ENCODE data around the gene SLC7A9.
"Not testable (repeated sequence)": the region's sequence is repeated elsewhere in the genome, so short reads cannot be mapped to it uniquely, and the experiment has no call there.

The SLC7A9 gene

DNA sequence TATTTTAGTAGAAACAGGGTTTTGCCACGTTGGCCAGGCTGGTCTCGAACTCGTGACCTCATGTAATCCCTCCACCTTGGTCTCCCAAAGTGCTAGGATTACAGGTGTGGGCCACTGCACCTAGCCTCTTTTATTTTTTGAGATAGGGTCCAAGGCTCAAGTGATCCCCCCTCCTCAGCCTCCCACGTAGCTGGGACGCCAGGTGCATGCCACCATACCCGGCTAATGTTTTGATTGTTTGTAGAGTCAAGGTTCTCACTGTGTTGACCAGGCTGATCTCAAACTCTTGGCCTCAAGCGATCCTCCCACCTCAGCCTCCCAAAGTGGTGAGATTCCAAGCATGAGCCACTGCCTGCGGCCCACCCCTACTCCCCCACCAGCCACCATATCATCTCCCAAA is 6.3 kb downstream of the SLC7A9 start:
- DNase-seq = no peak

DNA sequence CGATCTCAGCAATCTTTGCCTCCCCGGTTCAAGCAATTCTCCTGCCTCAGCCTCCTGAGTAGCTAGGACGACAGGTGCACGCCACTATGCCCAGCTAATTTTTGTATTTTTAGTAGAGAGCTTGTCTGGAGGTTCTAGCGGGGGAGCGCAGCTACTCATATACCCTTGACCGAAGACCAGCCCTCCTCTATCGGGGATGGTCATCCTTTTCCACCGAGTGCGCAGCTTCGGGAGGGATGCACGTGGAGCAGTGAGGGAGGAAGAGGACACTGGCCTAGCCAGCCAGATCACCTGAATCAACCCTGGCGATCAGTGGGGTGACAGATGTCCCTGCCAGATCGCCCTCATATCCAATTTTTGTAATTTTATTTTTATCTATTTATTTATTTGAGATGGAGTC is 6.8 kb downstream of the SLC7A9 start:
- DNase-seq = no peak

DNA sequence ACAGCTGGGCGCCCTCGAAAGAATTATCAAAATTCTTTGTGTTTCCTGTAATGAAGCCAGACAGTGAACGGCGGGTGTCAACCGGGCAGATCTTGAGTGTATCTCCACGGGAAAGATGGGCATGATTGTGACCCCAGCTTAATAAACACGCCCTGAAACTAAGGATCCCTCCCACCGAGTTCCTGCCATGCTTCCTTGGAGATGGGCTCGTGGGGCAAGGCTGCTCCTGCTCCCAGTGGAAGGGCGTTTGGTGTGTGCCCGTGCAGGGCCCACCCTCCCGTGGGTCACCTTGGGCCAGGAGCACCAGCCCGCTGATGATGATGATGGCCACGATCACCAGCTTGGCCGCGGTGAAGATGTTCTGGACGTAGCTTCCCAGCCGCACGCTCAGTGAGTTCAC is 7.4 kb downstream of the SLC7A9 start:
- DNase-seq = no peak

DNA sequence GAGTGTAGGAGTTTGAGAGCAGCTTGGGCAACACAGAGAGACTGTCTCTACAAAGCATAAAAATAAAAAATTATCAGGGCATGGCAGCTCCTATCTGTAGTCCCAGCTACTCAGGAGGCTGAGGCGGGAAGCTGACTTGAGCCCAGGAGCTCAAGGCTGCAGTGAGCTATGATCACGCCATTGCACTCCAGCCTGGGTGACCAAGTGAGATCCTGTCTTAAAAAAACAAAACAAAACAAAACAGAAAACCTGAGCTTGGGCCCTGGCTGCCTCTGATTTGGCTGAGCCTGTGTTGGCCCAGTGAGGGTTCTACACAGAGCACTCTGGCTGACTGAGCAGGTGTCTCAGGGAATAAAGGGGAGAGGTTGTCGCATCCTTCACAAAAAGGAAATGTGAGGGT is 8.0 kb downstream of the SLC7A9 start:
- no peak for DNase-seq

DNA sequence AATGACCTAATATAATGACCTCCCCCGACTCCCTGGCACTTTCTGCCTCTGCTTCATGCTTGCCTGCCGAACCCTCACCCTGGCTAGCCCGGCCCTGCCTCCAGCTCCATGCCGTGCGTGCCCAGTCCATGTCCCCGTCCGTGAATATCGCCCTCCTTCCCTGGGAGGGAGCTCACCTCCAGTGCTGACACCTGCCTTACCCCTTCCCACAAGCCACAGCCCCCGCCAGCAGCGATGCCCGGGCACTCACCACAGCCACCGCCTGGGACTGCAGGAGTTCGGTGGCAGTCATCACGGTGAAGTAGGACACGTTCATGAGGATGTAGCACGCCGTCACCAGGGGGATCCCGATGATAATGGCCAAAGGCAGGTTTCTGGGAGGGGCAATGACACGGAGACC is 10.0 kb downstream of the SLC7A9 start:
- no peak for DNase-seq

DNA sequence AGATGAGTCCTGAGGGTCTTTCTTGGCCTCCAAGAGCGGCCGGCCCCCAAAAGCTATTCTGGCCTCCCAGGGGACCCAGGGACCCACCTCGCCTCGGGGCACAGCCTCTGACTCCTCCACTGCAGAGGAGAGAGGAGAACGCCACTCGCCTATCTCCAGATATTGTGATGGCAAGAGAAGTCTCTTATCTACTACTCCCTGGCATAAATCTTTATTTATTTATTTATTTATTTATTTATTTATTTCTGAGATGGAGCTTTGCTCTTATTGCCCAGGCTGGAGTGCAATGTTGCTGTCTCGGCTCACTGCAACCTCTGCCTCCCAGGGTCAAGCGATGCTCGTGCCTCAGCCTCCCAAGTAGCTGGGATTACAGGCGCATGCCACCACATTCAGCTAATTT is 11.0 kb downstream of the SLC7A9 start:
- DNase-seq = no peak

DNA sequence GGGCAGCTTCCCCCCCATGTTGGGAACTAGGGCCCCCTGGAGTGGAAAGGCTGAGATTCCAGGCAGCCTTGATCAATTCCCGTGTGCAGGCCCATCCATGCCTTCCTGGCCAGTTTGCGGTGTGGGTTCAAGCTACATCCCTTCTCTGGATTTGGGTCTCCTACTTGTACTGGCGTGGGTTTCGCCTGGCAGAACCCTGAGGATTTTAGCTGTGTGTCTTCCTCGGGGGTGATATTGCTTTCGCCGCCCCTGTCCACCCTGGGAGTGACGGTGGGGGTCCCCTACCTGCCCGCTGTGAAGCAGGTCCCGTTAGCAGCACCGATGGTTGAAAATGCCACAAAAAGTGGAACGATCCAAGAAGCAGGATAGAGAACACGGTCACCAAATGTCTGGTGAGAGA is 11.4 kb downstream of the SLC7A9 start:
- DNase-seq = no peak

DNA sequence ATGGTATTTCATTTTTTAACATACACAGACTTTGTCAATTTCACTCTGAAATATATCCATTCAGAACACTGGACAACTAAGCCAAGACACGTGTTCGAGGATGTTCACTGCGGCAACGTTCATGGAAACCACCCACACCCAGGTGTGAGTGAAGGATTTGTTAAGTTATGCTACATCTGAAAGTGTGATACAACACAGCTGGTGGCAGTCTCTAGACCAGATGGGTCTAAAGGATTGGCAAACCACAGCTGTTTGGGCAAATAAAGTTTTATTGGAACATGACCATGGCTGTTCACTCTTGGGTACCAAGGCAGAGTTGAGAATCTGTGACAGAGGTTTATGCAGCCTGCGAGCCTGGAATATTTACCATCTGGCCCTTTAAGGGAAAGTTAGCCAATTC is 12.0 kb downstream of the SLC7A9 start:
- DNase-seq = no peak

DNA sequence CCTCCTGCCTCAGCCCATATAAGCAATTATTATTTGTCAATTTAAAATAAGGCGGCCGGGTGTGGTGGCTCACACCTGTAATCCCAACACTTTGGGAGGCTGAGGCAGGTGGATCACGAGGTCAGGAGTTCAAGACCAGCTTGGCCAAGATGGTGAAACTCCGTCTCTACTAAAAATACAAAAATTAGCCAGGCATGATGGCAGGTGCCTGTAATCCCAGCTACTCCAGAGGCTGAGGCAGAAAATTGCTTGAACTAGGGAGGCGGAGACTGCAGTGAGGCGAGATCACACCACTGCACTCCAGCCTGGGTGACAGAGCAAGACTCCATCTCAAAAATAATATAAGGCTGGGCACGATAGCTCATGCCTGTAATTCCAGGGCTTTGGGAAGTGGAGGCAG is 12.7 kb downstream of the SLC7A9 start:
- DNase-seq = not testable (repeated sequence)

DNA sequence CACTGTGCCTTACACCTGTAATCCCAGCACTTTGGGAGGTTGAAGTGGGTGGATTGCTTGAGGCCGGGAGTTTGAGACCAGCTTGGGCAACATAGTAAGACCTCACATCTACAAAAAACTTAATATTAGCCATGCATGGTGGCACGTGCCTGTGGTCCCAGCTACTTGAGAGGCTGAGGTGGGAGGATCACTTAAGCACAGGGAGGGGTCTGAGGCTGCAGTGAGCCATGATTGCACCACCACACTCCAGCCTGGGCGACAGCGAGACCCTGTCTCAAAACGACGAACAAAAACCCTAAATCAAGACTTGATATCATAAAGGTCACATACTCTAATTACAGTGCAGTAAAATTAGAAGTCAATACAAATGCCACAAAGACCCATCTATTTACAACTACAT is 17.4 kb downstream of the SLC7A9 start:
- DNase-seq = no peak

DNA sequence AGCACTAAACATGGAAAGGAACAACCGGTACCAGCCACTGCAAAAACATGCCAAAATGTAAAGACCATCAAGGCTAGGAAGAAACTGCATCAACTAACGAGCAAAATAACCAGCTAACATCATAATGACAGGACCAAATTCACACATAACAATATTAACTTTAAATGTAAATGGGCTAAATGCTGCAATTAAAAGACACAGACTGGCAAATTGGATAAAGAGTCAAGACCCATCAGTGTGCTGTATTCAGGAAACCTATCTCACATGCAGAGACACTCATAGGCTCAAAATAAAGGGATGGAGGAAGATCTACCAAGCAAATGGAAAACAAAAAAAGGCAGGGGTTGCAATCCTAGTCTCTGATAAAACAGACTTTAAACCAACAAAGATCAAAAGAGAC is 21.5 kb downstream of the SLC7A9 start:
- DNase-seq = not testable (repeated sequence)

DNA sequence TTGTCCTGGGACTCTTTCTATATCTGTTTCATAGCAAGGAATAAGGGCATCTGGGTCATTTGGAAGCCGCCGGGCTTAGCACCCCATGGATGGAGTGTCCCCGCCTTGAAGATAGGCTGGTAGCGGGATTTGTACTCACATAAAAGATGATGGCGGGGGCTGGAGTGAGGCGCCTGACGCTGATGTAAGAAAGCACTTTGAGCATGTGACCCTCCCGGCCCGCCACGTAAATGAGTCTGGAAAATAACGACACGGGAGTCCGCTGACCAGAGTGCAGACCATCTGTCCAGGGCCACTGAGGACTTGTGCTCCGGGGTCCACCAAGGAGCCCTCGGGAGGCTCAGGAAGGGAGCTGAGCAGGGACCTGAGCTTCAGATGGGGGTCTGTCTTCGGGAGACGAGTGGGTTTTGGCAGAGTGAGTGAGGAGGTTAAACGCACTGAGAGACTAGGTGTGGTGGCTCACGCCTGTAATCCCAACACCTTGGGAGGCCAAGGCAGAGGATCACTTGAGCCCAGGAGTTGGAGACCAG is 25.8 kb downstream of the SLC7A9 start:
- DNase-seq = no peak

DNA sequence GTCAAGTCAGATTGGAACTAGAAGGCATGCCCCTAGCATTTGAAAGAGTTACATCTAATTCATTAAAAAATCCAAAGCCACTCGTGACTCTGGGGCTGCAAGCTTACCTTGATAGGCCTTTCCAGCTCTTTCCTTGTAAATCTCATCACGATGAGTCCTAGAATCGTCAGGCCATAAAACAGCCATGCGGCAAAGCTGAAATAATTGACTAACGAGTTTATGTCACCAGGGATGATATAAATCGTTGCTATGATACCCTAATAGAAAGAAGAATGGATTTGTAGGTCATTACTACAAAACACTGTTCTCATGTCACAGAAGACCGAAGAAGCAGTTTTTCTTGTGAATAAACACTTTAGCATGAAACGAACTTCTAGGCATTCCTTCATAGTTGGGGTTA is 27.5 kb downstream of the SLC7A9 start:
- DNase-seq = no peak

DNA sequence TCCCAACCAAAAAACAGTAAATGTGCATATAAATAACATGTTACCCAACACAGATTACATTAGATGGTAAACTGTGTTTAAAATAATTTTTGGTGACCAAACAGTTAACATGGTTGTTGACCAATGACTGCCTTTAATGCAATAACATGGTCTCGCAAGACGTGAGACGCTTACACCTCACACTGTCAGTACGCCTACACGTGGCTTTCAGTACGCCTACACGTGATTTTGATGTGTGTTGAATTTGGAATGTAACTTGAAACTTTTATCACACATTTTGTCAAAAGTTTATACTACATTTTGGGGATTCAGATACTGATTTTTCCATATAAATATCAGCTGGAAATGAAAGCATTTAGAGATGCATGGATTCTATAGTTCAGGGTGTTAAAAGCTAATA is 32.0 kb downstream of the SLC7A9 start:
- DNase-seq = no peak

DNA sequence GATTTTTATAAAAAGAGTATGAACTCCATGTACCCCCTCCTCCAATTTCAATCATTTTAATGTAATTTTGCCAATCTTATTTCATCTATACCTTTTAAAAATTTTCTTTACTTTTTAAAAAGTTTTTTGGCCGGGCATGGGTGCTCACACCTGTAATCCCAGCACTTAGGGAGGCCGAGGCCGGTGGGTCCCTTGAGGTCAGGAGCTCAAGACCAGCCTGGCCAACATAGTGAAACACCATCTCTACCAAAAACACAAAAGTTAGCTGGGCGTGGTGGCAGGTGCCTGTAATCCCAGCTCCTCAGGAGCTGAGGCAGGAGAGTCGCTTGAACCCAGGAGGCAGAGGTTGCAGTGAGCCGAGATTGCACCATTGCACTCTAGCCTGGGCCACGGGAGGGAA is 36.2 kb downstream of the SLC7A9 start:
- DNase-seq = not testable (repeated sequence)

DNA sequence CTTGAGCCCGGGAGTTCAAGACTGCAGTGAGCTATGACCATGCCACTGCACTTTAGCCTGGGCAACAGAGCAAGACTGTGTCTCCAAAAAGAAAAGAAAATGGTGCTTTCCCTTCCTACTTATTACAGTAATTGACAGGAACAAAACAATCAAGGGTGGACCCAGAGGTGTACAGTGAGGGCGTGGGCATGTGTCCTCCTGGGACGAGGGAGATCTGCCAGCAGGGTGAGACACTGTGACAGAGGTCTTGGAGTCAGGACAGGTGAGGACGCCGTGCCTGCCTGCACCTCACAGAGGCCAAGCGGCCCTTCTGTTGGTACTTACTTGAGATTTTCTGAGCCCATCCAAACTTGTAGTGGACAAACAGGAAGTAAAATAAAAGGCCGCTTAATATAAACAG is 36.7 kb downstream of the SLC7A9 start:
- not testable (repeated sequence) for DNase-seq

DNA sequence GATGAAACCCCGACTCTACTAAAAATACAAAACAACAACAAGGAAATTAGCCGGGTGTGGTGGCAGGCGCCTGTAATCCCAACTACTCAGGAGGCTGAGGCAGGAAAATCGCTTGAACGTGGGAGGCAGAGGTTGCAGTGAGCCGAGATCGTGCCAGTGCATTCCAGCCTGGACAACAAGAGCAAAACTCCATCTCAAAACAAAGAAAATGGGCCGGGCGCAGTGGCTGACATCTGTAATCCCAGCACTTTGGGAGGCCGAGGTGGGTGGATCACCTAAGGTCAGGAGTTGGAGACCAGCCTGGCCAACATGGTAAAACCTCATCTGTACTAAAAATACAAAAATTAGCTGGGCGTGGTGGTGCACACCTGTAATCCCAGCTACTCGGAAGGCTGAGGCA is 37.5 kb downstream of the SLC7A9 start:
- not testable (repeated sequence) for DNase-seq

DNA sequence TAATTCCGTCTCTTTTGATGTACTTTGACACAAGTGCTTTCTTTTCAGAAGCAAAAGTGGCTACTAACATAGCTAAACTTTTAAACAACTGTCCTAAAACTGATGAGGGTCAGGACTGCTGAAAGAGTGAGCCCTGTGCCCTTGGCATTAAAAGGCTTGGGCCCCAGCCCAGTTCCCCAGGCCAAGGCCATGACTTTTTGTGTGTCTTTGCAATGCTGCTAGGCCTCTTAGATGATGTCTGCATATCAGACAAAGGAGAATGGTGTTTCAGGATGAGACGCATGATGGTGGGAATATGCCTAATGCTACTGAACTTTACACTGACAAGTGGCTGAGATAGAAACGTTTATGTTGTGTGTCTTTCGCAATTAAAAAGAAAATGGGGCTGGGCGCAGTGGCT is 38.0 kb downstream of the SLC7A9 start:
- DNase-seq = no peak

DNA sequence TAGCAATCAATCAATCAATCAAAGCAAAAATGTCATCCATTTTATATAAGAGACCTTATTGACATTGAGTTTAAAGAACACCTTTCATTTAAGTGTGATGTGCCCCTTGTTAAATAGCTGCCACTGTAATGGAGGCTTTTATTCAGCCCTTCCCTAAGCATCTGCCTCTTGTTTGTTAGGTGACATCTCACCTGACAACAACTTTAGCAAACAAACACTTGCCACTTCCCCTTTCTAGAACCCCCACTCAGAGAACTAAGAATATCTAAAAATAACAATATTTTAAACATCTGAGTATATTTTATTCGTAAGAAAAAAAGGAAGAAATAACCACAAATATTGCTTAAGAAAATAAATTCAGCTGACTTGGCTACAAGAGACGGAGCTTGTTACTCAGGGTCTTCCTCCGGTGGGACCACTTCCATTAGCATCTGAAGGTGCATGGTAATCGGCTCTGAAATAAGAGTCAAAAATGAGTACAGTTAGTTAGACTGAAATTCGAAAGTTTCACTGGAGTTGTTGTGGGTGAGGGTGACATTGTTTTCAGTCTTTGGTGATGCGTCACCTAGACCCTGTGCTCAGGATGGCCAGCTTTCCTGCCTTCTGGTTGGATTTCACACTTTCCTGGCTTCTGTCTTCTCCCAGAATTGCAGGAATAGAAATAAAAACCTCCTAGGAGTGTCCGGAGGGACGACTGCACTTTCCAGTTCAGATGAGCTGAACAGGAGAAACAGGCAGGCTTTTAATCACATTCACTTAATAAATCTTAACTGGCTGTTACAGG is 39.1 kb downstream of the SLC7A9 start:
- DNase-seq = no peak

DNA sequence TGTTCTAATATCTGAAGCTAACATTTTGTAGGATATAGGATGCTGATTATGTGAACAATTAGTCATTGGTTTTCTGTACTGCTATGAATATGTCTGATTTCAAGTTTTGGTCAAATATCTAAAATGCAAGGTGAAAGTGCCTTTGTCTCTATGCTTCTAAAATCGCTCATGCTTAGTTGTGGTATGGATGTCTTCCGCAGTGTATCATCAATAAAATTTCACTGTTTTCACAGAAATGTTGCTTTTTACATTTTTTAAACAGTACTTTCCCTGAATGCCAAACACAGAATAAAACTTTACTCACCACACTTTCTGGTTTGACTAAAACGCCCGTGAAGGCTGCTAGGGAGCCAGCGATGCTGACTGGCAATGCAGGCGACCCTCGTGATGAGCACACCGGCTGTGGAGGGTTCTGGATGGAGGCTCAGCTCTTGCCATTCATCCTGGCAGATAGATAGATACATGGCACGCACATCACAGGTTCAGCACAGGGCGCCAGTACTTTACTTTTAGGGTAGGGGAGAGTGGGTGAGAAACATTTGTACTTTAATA is 40.1 kb downstream of the SLC7A9 start:
- no peak for DNase-seq

DNA sequence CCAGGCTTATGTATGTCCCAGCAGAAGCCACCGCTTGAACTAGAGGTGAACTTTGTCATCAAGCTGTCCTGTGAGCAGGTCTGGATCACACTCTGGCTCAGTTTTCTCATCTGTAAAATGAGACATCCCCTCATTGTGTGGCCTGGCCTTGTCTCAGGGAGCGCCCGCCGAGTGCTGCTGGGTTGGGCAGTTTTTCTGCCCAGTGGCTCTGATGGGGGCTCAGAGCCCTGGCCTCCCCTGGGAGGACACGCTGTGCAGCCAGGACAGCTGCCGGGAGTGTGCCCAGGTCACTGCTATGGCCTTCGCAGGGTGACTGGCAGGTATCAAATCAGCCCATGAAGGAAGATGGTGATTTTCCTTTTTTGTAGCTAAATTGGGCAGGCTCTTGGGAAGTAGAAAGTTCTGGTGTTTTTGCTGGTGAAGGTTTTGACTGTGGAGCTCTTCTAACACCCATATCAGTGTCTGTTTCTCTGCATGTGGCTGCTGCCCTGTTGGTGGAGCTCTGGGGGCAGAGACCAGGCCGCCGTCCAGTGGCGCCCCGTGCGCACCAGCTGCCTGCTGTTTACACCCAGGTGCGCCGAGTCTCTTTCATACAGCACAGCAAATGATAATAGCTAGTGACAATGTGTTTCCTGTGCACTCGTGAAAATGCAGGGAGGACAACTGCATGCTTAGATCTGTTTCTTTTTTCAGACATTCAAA is 40.8 kb downstream of the SLC7A9 start:
- DNase-seq = no peak

DNA sequence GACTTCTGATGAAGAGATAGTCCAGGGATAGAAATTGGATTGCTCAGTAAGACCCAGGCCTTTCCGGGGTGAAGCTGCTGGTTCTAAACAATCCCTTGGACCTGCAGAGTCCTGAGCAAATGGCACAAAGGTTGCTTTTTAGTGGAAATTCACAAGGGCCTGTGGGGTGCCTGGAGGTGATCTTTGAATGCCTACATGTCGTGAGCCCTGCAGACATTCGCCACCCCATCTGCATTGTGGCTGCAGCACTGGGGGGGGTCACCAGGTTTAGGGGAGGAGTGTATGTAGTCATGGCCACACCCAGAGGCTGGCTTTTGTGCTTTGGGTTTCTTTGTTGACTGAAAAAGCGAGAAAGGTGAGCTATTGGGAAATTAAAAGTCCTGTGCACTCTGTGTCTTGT is 41.4 kb downstream of the SLC7A9 start:
- DNase-seq = no peak

DNA sequence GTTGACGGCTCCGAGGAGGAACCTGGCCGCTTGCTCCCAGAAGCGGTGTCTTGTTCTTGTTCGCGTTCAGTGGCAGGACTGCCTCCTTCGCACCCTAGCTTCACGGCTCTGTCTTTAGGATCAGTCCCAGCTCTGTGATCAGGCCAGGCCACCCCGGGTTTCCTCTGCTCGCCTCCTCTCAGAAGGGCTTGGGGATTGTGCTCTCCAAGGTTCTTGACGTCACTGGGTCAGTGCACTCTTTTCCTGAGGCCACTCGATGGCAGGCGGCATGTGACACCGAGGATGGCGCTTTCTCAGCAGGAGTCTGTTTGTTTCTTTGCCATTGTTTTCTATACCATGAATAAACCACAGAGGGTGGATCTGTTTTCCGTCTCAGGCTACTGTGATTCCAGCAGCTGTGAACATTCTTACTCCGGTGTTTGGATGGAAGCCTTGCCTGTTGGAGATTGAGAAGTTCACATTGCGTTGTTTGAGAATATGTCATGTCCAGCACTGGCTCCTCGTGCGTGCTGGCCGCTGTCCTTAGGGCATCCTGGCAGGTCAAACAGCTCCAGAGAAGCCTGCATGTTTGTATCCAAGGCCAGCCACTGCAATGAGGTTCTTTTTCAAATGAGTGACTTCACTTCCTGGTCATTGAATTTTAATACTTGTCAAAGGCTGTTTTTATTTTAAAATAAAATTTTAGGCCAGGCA is 44.5 kb downstream of the SLC7A9 start:
- peak; percentile 79 for DNase-seq

Data from DMS53 (cell line).